Measurements from ENCODE around the gene SPOCK1.

- TF ChIP-seq EZH2 (IDR thresholded peaks at IDR 0.05; ENCODE audit: borderline replicate concordance, low read depth, low read length, severe bottlenecking) (no peak), CTCF (IDR thresholded peaks at IDR 0.05; ENCODE audit: borderline replicate concordance, extremely low read depth, low read length, poor library complexity, severe bottlenecking) (no peak)
Observed at GRCh38 chr5:137099651-137100050, 399.5 kb downstream of the SPOCK1 start.
